CD4-positive, alpha-beta T cell treated with Interleukin-4 for 1 hour (primary cell): ENCODE data around the gene MDN1.

ENCODE experiments used
- DNase-seq, 2 donors: peaks; one replicate each; pipeline ENCODE4 v3.0.0-alpha.2; 2020 to 2022

MDN1 gene

GRCh38 chr6:89596056-89596455 lies 223.5 kb downstream of the MDN1 start:
- DNase-seq: peak; percentile 12 to 25
